ENCODE results near the gene RASSF6. TPM values are rescaled to one million over a fixed set of nuclear protein-coding genes. Genes with fewer than 3 reads are reported as not detected.
A peak's percentile ranks its signal among the peaks of the same experiment; 100 is the strongest.

Gene RASSF6
- total RNA-seq, 1 experiment from 2014 or later: 0.22 TPM

GRCh38 chr4:73599182-73599581, 21.1 kb downstream of the RASSF6 start:
- TF ChIP-seq CTCF (conservative IDR thresholded peaks at IDR 0.05): no peak
- no CpG with 5 or more reads among the region's 4 CpGs for WGBS (ENCODE audit: extremely low coverage, insufficient read length, low lambda C conversion rate)
- Histone ChIP-seq H2AK5ac (ENCODE audit: insufficient read length, low read length) (no peak overlapping the region), H3K4me1 (ENCODE audit: insufficient read depth, low read length) (peaks cover 2% of the 10 kb centered on the region; the same call in 1 of the 2 replicates), H3K79me2 (ENCODE audit: insufficient read depth, low read length) (no peaks in the 10 kb centered on the region), H3K23me2 (ENCODE audit: insufficient read length, low read depth, low read length, poor library complexity, severe bottlenecking) (no peaks in the 10 kb centered on the region), H4K20me1 (ENCODE audit: control insufficient read depth, insufficient read depth, insufficient read length) (no peaks in the 10 kb centered on the region), H2BK20ac (ENCODE audit: low read depth, low read length, poor library complexity, severe bottlenecking) (no peak overlapping the region), H3K79me1 (ENCODE audit: insufficient read depth, low read depth, low read length, poor library complexity, severe bottlenecking) (no peaks in the 10 kb centered on the region), H4K5ac (ENCODE audit: insufficient read length, low read depth, low read length) (no peak overlapping the region), H2BK5ac (ENCODE audit: insufficient read length, low read length) (no peak overlapping the region), H3K14ac (ENCODE audit: insufficient read depth, low read length) (no peak overlapping the region), H2BK12ac (ENCODE audit: insufficient read length, low read depth, low read length) (no peak overlapping the region), H3K4me2 (ENCODE audit: insufficient read depth, insufficient read length, low read length) (no peak overlapping the region), H2BK15ac (ENCODE audit: low read depth, low read length) (no peak overlapping the region), H4K91ac (ENCODE audit: insufficient read length, low read depth, low read length) (no peak overlapping the region), H3K27ac (ENCODE audit: insufficient read length, low read depth, low read length) (no peak overlapping the region), H2BK120ac (ENCODE audit: low read depth, low read length, poor library complexity, severe bottlenecking) (no peak overlapping the region), H4K8ac (replicated peaks; ENCODE audit: insufficient read length, low read depth, low read length) (no peak overlapping the region), H3K23ac (ENCODE audit: insufficient read length, low read depth, low read length) (no peak overlapping the region), H3T11ph (ENCODE audit: low read length) (no peak overlapping the region), H3K9me3 (ENCODE audit: control insufficient read depth, low read depth, low read length) (no peaks in the 10 kb centered on the region), H3K18ac (ENCODE audit: insufficient read length, low read depth, low read length) (no peak overlapping the region), H3K9ac (ENCODE audit: extremely low read depth, insufficient read length, low read length) (no peak overlapping the region), H2AFZ (ENCODE audit: low read length) (no peak overlapping the region), H3K27me3 (ENCODE audit: insufficient read depth, low read length) (no peaks in the 10 kb centered on the region), H3K4ac (ENCODE audit: low read depth, low read length) (no peak overlapping the region), H3K56ac (ENCODE audit: insufficient read length, low read depth, low read length) (no peak overlapping the region)
- Mint-ChIP-seq H3K27me3 (ENCODE audit: low read depth) (no peaks in the 10 kb centered on the region), H3K4me1 (peaks cover 14 to 16% of the 10 kb centered on the region in 2 experiments), H3K36me3 (ENCODE audit: insufficient read depth in 1 of 3, low read depth in 3 of 3) (no peaks in the 10 kb centered on the region), H3K9me3 (peaks cover 0 to 6% of the 10 kb centered on the region in 2 experiments; a peak in 3 of 5 replicates), H3K4me3 (no peak overlapping the region), H3K27ac (peak overlapping the region in 2 of 3 experiments; percentile 46 to 91; a peak in 4 of 7 replicates)
- DNase-seq: peak; percentile 82
